H1 (cell line): ENCODE data around the gene SSTR4. TPM values are rescaled to one million over a fixed set of nuclear protein-coding genes. Genes with fewer than 3 reads are reported as not detected.

ENCODE experiments used
- ASH2L ChIP-seq: fragments of 200-600, 300-600 bp; sonication (generic); IDR thresholded peaks from one replicate; pipeline ENCODE4 v1.7.1; 2017; ENCODE audit warnings: low read length
- CBX5 ChIP-seq: fragments of 300-800, 300-1000 bp; sonication (generic); IDR thresholded peaks from 2 replicates; pipeline ENCODE4 v1.7.1; 2016; ENCODE audit warnings: antibody characterized with exemption, low read length, low read depth
- GTF2F1 ChIP-seq: IDR thresholded peaks from 2 replicates; pipeline ENCODE4 v1.6.1; 2012; ENCODE audit warnings: low read depth, low read length, improper control_type of control experiment, borderline replicate concordance
- KDM1A ChIP-seq: fragments of 200-600, 300-600 bp; sonication (generic); IDR thresholded peaks from 2 replicates; pipeline ENCODE4 v1.7.1; 2016; ENCODE audit warnings: mild to moderate bottlenecking, low read length, borderline replicate concordance
- POLR2A ChIP-seq, 2 experiments: IDR thresholded peaks; 1 replicate in 1 of 2; 2 replicates in 1 of 2; pipeline ENCODE4 v1.6.1; 2011; ENCODE audit warnings: low read depth in 2 of 2, low read length in 2 of 2, mild to moderate bottlenecking in 2 of 2; ENCODE audit errors: control extremely low read depth in 1 of 2
- TAF1 ChIP-seq: IDR thresholded peaks from 2 replicates; pipeline ENCODE4 v1.6.1; 2011; ENCODE audit warnings: mild to moderate bottlenecking, low read depth, low read length
- TCF12 ChIP-seq: IDR thresholded peaks from 2 replicates; pipeline ENCODE4 v1.6.1; 2011; ENCODE audit warnings: low read depth, mild to moderate bottlenecking, low read length
- polyA plus RNA-seq, 7 experiments: library from polyadenylated mRNA; depleted of rRNA in 3 of 7; stranded (reverse) in 5 of 7; unstranded in 2 of 7; fragments of >200 nt in 5 of 7; fragments of 200-250 nt in 2 of 7; gene quantifications; 1 replicate in 5 of 7; 2 replicates in 1 of 7; 4 replicates in 1 of 7; pipeline versions ENCODE4 v1.2.1 to v1.2.3, GENCODE V29; 2011 to 2013; ENCODE audit warnings: missing spikeins in 2 of 7, mixed read lengths in 2 of 7
- total RNA-seq: library from RNA; stranded (reverse); fragmentation: NEBNext Ultra II Directional; extraction: Animal tissue kit (Norgen Biotek cat#: 25700); gene quantifications from 2 replicates; pipeline ENCODE4 v1.2.1, GENCODE V29; 2021
- TF ChIP-seq, protein P1 (sequence below): IDR thresholded peaks from 2 replicates; pipeline ENCODE4 v1.6.1; 2011; ENCODE audit warnings: low read length, improper control_type of control experiment

Gene SSTR4
- total and polyA plus RNA-seq, 2 of the 8 experiments (the other 6 are each of a cell fraction or from before 2014, with no cell fraction given) = 0.05 TPM; not detected in 1

DNA sequence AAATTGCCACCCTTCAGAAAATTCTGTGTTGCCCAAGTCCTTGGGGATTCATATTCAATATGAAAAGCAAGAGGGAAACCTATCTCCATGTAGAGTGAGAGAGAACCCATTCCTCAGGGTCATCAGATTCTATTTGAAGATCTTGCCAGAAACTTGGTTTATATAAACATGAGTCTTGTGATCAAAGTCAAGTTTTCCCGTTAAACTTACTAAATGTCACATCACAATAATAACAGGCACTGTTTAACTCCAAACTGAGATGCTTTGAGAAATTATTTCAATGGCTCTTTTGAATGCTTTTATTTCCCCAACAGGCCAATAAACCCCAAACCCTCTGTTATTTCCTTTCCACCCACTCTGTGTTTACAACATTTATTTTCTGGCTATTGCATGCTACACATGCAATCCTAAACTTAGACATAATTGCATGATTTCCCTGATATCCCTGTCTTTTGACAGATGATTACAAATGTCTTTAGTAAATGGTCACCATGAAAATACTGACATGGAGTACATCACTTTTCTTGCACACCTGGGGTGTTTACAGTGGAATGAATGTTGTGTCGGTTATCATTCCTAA lies 31.1 kb upstream of the SSTR4 start (continued):
- TF ChIP-seq, protein P1, sequence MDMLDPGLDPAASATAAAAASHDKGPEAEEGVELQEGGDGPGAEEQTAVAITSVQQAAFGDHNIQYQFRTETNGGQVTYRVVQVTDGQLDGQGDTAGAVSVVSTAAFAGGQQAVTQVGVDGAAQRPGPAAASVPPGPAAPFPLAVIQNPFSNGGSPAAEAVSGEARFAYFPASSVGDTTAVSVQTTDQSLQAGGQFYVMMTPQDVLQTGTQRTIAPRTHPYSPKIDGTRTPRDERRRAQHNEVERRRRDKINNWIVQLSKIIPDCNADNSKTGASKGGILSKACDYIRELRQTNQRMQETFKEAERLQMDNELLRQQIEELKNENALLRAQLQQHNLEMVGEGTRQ = no peak
- TF ChIP-seq GTF2F1 = no peak
- no peak for TF ChIP-seq POLR2A (IDR thresholded peaks at IDR 0.05; ENCODE audit: control extremely low read depth in 1 of 2, low read depth in 2 of 2, low read length in 2 of 2)
- no peak for TF ChIP-seq CBX5
- TF ChIP-seq ASH2L = no peak
- no peak for TF ChIP-seq TCF12
- no peak for TF ChIP-seq TAF1
- TF ChIP-seq KDM1A = no peak
